ENCODE data around the gene TNIP3. TPM values are rescaled to one million over a fixed set of nuclear protein-coding genes. Genes with fewer than 3 reads are reported as not detected.

The TNIP3 gene
- total RNA-seq, 3 donors from 2014 or later, result 0.38 to 2.0 (median 1.1) TPM

- intact Hi-C loops (cut with DNase I, micrococcal nuclease), result no loop called here
- no peak for TF ChIP-seq CTCF (IDR thresholded peaks at IDR 0.05)
- ATAC-seq (no peak), DNase-seq (no peak)
- Histone ChIP-seq H3K4me1 (ENCODE audit: low read depth) (no peaks in the 10 kb centered on the region), H3K4me3 (no peak overlapping the region), H3K36me3 (ENCODE audit: low read depth) (no peaks in the 10 kb centered on the region), H3K9me3 (no peaks in the 10 kb centered on the region)
These were observed 56.6 kb downstream of the TNIP3 start for GRCh38 chr4:121107507-121107906.

- no peak for ATAC-seq
- H3K4me3 ChIP-seq, result no peak overlapping the region
- DNase-seq, result no peak
- no peak for TF ChIP-seq CTCF (IDR thresholded peaks at IDR 0.05)
- no peaks in the 10 kb centered on the region for H3K9me3 ChIP-seq
- no peaks in the 10 kb centered on the region for H3K4me1 ChIP-seq (ENCODE audit: low read depth)
- intact Hi-C loops (cut with DNase I, micrococcal nuclease), result no loop called here
- no peaks in the 10 kb centered on the region for H3K36me3 ChIP-seq (ENCODE audit: low read depth)
These were observed 63.9 kb downstream of the TNIP3 start for GRCh38 chr4:121100093-121100775.

- TF ChIP-seq CTCF (IDR thresholded peaks at IDR 0.05), result no peak
- intact Hi-C loops (cut with DNase I, micrococcal nuclease), result loop anchor here in 1 of 2 donors (10.0 kb wide), 1 partner anchor 383 kb away; no protein-coding TSS in a partner anchor
These were observed 65.9 kb downstream of the TNIP3 start for GRCh38 chr4:121098266-121098665.

GRCh38 chr4:121096629-121097028 lies 67.5 kb downstream of the TNIP3 start:
- Histone ChIP-seq H3K4me1 (ENCODE audit: low read depth) (no peaks in the 10 kb centered on the region), H3K4me3 (no peak overlapping the region), H3K36me3 (ENCODE audit: low read depth) (no peaks in the 10 kb centered on the region), H3K9me3 (no peaks in the 10 kb centered on the region)
- DNase-seq (no peak), ATAC-seq (no peak)
- intact Hi-C loops (cut with DNase I, micrococcal nuclease), result loop anchor here in 1 of 2 donors (10.0 kb wide), 1 partner anchor 382 kb away; no protein-coding TSS in a partner anchor
- no peak for TF ChIP-seq CTCF (IDR thresholded peaks at IDR 0.05)

More at GRCh38 chr4:121098266-121098665, 65.9 kb downstream of the TNIP3 start:
- Histone ChIP-seq H3K4me3 (no peak overlapping the region), H3K9me3 (no peaks in the 10 kb centered on the region), H3K36me3 (ENCODE audit: low read depth) (no peaks in the 10 kb centered on the region), H3K4me1 (ENCODE audit: low read depth) (no peaks in the 10 kb centered on the region)
- ATAC-seq (no peak), DNase-seq (no peak)

GRCh38 chr4:121096191-121096590 lies 67.9 kb downstream of the TNIP3 start:
- ATAC-seq (no peak), DNase-seq (no peak)
- no peak for TF ChIP-seq CTCF (IDR thresholded peaks at IDR 0.05)
- intact Hi-C loops (cut with DNase I, micrococcal nuclease), result loop anchor here in 1 of 2 donors (10.0 kb wide), 1 partner anchor 381 kb away; no protein-coding TSS in a partner anchor
- Histone ChIP-seq H3K4me1 (ENCODE audit: low read depth) (no peaks in the 10 kb centered on the region), H3K4me3 (no peak overlapping the region), H3K36me3 (ENCODE audit: low read depth) (no peaks in the 10 kb centered on the region), H3K9me3 (no peaks in the 10 kb centered on the region)

Data from mucosa of descending colon (tissue), 3 donors.